ENCODE results near the gene FGD1.

GRCh38 chrX:54540289-54540688, 44.3 kb upstream of the FGD1 start:
- no peak for TF ChIP-seq POLR2AphosphoS5 (IDR thresholded peaks at IDR 0.05)
- TF ChIP-seq, protein P1, sequence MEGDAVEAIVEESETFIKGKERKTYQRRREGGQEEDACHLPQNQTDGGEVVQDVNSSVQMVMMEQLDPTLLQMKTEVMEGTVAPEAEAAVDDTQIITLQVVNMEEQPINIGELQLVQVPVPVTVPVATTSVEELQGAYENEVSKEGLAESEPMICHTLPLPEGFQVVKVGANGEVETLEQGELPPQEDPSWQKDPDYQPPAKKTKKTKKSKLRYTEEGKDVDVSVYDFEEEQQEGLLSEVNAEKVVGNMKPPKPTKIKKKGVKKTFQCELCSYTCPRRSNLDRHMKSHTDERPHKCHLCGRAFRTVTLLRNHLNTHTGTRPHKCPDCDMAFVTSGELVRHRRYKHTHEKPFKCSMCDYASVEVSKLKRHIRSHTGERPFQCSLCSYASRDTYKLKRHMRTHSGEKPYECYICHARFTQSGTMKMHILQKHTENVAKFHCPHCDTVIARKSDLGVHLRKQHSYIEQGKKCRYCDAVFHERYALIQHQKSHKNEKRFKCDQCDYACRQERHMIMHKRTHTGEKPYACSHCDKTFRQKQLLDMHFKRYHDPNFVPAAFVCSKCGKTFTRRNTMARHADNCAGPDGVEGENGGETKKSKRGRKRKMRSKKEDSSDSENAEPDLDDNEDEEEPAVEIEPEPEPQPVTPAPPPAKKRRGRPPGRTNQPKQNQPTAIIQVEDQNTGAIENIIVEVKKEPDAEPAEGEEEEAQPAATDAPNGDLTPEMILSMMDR (IDR thresholded peaks at IDR 0.05): no peak
